HG02798 (cell line): ENCODE results near the gene NRF1.
"Not testable (repeated sequence)": the region's sequence is repeated elsewhere in the genome, so short reads cannot be mapped to it uniquely, and the experiment has no call there.

Experiments used
- ATAC-seq: cut with Tn5 transposase; IDR thresholded peaks from one replicate; pipeline ENCODE4 v1.9.1; 2021; ENCODE audit warnings: mild to moderate bottlenecking; ENCODE audit not compliant: unreplicated experiment, poor library complexity

Gene NRF1

GRCh38 chr7:129793506-129794310 lies 182.2 kb downstream of the NRF1 start:
- ATAC-seq: no peak

GRCh38 chr7:129794461-129794860 lies 182.9 kb downstream of the NRF1 start:
- not testable (repeated sequence) for ATAC-seq

GRCh38 chr7:129796186-129796775 lies 184.8 kb downstream of the NRF1 start:
- no peak for ATAC-seq

GRCh38 chr7:129797214-129797789 lies 185.8 kb downstream of the NRF1 start:
- ATAC-seq: no peak

- ATAC-seq: no peak
These were observed 187.3 kb downstream of the NRF1 start for GRCh38 chr7:129798616-129799349.

- no peak for ATAC-seq
These were observed 187.9 kb downstream of the NRF1 start for GRCh38 chr7:129799350-129799955.

- no peak for ATAC-seq
These were observed 189.4 kb downstream of the NRF1 start for GRCh38 chr7:129800901-129801300.

- ATAC-seq: no peak
These were observed 190.4 kb downstream of the NRF1 start for GRCh38 chr7:129801882-129802281.

GRCh38 chr7:129803546-129804081 lies 192.1 kb downstream of the NRF1 start:
- no peak for ATAC-seq

- ATAC-seq: no peak
These were observed 192.8 kb downstream of the NRF1 start for GRCh38 chr7:129804111-129804889.

- ATAC-seq: no peak
These were observed 193.6 kb downstream of the NRF1 start for GRCh38 chr7:129804890-129805719.
